ENCODE data around the gene LILRB5.

DNA sequence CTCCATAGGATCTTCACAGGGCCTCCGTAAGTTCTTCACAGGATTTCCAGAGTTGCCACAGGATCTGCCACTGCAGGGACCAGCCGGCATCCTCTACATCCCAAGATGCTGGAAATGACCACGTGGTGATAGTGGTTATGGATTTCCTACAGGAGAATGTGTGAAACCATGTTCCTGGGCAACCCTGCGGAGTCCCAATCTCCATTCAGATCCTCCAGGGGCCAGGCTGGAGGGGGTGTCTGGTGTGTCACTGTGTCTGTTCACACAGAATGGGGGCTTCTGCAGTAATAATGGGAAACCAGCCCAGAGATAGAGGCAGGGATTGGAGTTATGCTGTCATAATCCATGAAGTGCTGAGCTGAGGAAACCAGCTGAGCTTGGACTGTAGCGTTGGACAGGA is 23.1 kb downstream of the LILRB5 start:
- TF ChIP-seq RNF2 (IDR thresholded peaks at IDR 0.05; ENCODE audit: borderline replicate concordance, low read depth) (no peak), ZFP36 (IDR thresholded peaks at IDR 0.05; ENCODE audit: borderline replicate concordance, partially characterized antibody) (no peak), CEBPB (IDR thresholded peaks at IDR 0.05) (no peak), RCOR1 (IDR thresholded peaks at IDR 0.05; ENCODE audit: low read depth, low read length) (no peak), HOXB13 (CRISPR knock-in tag; IDR thresholded peaks at IDR 0.05; ENCODE audit: low read depth) (no peak), EP300 (IDR thresholded peaks at IDR 0.05) (no peak), POLR2A (IDR thresholded peaks at IDR 0.05; ENCODE audit: low read length) (no peak), NPAS2 (CRISPR knock-in tag; IDR thresholded peaks at IDR 0.05; ENCODE audit: borderline replicate concordance) (no peak)
- TF ChIP-seq, protein P1, sequence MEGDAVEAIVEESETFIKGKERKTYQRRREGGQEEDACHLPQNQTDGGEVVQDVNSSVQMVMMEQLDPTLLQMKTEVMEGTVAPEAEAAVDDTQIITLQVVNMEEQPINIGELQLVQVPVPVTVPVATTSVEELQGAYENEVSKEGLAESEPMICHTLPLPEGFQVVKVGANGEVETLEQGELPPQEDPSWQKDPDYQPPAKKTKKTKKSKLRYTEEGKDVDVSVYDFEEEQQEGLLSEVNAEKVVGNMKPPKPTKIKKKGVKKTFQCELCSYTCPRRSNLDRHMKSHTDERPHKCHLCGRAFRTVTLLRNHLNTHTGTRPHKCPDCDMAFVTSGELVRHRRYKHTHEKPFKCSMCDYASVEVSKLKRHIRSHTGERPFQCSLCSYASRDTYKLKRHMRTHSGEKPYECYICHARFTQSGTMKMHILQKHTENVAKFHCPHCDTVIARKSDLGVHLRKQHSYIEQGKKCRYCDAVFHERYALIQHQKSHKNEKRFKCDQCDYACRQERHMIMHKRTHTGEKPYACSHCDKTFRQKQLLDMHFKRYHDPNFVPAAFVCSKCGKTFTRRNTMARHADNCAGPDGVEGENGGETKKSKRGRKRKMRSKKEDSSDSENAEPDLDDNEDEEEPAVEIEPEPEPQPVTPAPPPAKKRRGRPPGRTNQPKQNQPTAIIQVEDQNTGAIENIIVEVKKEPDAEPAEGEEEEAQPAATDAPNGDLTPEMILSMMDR (IDR thresholded peaks at IDR 0.05) = no peak
